ENCODE data around the gene CELA3B.
"Not testable (repeated sequence)": the region's sequence is repeated elsewhere in the genome, so short reads cannot be mapped to it uniquely, and the experiment has no call there.

Gene CELA3B

GRCh38 chr1:22007262-22007661 is 30.4 kb downstream of the CELA3B start:
- DNase-seq (ENCODE audit: low read depth in 2 of 2), result not testable (repeated sequence)

GRCh38 chr1:22009566-22009965 is 32.7 kb downstream of the CELA3B start:
- DNase-seq (ENCODE audit: low read depth in 2 of 2), result not testable (repeated sequence)

DNA sequence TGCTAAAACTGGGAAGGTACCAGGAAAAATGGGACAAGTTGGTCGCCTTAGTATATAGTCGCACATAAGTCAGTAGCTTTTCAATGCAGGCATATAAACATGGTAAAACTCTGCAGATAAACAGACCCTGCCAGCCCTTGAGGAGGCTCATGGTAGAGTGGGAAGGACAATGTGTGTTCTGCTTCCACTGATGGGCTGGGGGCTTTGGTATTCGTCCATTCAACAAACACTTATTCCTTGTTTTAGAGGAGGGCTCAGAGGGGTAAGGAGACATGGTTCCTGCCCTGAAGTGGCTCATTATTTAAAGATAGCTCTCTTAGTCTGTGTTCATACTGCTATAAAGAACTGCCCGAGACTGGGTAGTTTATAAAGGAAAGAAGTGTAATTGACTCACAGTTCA is 35.9 kb downstream of the CELA3B start:
- DNase-seq (ENCODE audit: low read depth in 2 of 2), result not testable (repeated sequence)

- DNase-seq (ENCODE audit: low read depth in 2 of 2), result not testable (repeated sequence)
Observed at GRCh38 chr1:22014575-22015206, 37.9 kb downstream of the CELA3B start.

- peak; percentile 44 to 59 for DNase-seq (ENCODE audit: low read depth in 2 of 2)
Observed at GRCh38 chr1:22018583-22019559, 42.0 kb downstream of the CELA3B start.

DNA sequence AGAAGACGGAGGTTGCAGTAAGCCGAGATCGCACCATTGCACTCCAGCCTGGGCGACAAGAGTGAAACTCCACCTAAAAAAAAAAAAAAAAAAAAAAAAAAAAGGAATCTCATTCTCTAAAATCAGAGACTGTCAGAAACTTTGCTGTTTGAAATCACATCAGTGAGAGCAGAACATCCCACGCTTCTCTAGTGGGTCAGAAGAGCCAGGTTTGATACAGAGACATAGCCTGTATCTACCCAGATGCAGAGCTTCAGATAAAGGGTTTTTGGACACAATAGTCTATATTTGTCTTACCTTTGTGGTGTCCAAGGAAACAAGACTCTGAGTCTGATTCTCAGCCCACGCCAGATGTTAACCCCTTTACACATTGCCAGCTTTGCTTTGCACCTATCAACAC is 44.2 kb downstream of the CELA3B start:
- DNase-seq (ENCODE audit: low read depth in 2 of 2), result no peak

GRCh38 chr1:22024485-22025367 is 47.9 kb downstream of the CELA3B start:
- peak; percentile 59 to 64 for DNase-seq (ENCODE audit: low read depth in 2 of 2)

DNA sequence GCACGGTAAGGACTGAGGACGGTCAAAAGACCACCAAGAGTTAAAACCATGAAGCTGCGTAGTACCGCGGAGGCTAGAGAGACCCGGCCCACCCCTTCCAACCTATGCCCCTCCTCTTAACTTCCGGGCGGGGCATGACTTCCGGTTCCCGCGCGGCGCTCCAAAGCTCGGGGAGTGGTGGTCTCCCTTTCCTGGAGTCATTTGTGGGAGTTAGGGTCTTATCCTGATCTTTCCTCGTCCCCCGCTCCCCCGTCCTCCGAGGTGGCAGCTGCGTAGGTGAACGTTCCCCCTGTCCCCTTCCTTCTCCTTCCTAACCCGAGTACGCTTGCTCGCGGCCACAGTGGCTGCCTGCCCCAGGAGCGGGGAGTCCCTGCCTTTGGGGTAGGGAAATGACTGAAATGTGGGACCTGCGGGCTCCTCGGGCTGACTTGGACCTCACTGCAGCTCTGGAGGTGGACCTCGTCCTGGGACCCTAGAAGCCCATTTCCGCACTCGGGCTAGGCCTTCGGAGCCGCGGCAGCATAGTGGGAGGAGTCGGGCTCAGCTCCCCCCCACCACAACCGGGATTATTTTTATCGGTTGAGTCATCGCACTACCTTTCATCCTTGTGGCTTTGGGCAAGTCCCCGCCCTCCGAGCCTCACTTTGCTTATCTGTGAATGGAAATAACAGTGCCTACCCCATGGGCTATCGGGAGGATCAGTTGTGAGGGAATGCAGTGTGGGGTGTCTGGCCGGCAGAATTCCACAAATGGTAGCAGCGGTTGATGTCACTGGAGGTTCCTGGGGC is 48.7 kb downstream of the CELA3B start:
- peak; percentile 78 to 88 for DNase-seq (ENCODE audit: low read depth in 2 of 2)

GRCh38 chr1:22026924-22027289 is 50.1 kb downstream of the CELA3B start:
- no peak for DNase-seq (ENCODE audit: low read depth in 2 of 2)

GRCh38 chr1:22030057-22030456 is 53.2 kb downstream of the CELA3B start:
- no peak for DNase-seq (ENCODE audit: low read depth in 2 of 2)

GRCh38 chr1:22030473-22030872 is 53.7 kb downstream of the CELA3B start:
- DNase-seq (ENCODE audit: low read depth in 2 of 2), result no peak

GRCh38 chr1:22031214-22031962 is 54.6 kb downstream of the CELA3B start:
- peak in 1 of 2 donors; percentile 23 for DNase-seq (ENCODE audit: low read depth in 2 of 2)

- DNase-seq (ENCODE audit: low read depth in 2 of 2), result not testable (repeated sequence)
Observed at GRCh38 chr1:22034834-22035233, 58.0 kb downstream of the CELA3B start.

GRCh38 chr1:22037520-22037919 is 60.7 kb downstream of the CELA3B start:
- no peak for DNase-seq (ENCODE audit: low read depth in 2 of 2)

DNA sequence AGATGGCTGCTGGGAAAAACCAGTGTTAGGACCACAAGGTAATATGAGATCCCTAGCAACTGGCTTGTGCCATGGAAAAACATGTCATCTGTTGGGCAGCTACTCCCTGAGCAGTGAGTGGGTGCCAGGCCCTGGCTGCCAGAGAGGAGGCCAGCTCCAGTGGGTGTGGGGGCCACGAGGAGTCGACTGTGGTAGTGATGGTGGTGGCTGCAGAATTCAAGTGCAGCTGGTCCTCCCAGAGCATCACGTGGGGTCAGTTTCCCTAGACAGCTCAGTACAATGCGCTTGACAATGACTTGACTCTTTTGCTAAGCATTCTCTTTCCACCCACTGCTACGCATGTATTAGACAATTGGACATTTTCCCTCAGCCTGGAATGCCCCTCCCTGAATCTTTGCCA is 61.2 kb downstream of the CELA3B start:
- no peak for DNase-seq (ENCODE audit: low read depth in 2 of 2)
